HG02938 (cell line): ENCODE results near the gene FGF22.
"Not testable (repeated sequence)": the region's sequence is repeated elsewhere in the genome, so short reads cannot be mapped to it uniquely, and the experiment has no call there.

ENCODE experiments used
- ATAC-seq: cut with Tn5 transposase; IDR thresholded peaks from one replicate; pipeline ENCODE4 v1.9.1; 2021; ENCODE audit warnings: mild to moderate bottlenecking, moderate library complexity; ENCODE audit not compliant: unreplicated experiment

The FGF22 gene

DNA sequence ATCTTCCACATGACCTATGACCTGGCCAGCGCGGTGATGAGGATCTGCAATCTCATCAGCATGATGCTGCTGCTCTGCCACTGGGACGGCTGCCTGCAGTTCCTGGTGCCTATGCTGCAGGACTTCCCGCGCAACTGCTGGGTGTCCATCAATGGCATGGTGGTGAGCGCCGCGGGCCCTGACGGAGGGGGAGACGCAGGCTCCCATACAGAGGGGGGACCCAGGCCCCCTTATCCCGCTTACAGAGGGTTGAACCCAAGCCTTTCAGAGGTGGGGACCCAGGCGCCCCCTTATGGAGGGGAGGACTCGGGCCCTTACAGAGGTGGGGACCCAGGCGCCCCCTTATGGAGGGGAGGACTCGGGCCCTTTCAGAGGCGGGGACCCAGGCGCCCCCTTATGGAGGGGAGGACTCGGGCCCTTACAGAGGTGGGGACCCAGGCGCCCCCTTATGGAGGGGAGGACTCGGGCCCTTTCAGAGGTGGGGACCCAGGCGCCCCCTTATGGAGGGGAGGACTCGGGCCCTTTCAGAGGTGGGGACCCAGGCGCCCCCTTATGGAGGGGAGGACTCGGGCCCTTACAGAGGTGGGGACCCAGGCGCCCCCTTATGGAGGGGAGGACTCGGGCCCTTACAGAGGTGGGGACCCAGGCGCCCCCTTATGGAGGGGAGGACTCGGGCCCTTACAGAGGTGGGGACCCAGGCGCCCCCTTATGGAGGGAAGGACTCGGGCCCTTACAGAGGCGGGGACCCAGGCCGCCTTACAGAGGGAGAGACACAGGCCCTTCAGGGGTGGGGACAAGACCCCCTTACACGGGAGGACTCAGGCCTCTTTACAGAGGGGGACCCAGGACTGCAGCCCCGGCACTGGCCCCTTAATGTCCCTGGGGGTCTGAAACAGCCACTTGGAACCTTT, 34.4 kb upstream of the FGF22 start:
- not testable (repeated sequence) for ATAC-seq

DNA sequence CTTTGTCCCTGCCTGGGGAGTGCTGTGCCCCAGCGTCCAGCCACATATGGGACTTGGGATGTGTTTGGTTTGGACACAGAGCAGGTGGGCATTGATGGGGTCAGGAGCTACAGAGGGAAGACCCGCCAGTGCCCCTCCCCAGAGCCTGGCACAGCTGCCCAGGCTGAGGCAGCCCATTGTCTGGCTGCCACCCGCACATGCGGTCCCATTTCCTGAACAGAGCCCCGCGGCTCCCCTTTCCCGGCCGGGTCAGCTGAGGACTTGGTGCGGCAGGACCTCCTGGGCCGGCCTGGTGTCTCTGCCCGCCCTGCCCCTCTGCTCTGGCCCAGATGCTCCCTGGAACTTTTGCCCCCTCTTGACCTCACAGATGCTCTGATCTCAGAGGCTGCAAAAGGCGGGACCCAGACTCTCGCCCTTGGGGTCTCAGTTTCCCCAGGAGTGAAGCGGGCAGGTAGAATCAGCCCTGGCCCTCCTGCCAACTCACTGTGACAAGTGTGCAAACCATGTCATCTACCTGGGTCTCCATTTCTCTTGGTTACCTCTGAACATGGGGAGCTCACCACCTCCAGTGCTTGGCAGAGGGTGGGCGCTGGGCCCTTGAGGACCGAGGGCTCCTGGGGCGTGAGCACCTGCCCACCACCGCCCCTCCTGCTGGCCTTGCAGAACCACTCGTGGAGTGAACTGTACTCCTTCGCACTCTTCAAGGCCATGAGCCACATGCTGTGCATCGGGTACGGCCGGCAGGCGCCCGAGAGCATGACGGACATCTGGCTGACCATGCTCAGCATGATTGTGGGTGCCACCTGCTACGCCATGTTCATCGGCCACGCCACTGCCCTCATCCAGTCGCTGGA, 32.2 kb upstream of the FGF22 start:
- no peak for ATAC-seq

DNA sequence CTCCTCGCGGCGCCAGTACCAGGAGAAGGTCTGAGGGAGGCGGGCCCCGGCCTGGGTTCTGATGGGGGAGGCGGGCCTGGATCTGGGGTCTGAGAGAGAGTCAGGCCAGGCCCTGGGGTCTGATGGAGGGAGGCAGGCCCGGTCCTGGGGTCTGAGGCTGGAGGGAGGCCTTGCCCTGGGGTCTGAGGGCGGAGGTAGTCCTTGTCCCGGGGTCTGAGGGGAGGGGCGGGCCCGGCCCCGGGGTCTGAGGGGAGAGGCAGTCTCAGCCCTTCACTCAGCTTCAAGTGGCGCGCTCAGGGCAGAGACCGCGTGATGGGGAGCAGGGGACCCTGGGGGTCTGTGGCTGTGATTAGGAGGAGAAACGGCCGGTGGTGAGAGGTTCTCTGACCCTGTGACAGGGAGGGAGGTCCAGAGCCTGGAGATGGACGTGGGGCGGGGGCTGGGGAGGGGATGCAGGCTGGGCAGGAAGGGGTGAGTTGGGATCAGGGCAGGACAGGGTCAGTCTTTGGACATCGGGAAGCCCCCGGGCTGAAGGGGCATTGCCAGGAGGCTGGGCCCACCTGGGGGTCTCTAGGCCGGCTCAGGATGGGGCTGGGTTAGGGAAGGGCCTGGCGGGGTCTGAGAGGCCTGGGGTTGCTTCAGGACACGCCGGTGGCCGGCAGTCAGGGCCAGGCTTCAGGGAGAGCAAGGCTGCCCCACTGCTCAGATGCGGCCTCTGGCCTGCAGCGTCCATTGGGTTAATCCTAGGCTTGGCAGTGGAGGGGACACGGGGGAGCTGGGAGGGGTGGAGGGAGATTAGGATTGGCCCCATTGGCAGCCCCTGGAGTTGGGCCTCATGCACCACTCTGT, 31.3 kb upstream of the FGF22 start:
- no peak for ATAC-seq

DNA sequence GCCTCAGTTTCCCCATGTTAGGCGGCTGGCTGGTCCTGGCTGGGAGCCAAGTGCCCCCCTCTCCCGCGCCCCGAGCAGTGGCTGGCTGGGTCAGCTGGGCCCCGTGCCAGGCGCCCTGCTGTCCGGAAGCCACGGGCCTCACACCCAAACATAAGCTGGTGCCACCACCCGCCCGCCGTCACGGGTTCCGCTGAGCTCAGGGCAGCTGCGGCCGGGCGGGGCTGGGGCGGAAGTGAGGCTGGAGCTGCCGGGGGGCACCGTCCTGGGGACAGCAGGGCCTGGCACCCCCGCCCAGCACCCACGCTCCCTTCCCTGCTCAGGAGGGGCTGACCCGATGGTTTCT, 30.7 kb upstream of the FGF22 start:
- no peak for ATAC-seq

DNA sequence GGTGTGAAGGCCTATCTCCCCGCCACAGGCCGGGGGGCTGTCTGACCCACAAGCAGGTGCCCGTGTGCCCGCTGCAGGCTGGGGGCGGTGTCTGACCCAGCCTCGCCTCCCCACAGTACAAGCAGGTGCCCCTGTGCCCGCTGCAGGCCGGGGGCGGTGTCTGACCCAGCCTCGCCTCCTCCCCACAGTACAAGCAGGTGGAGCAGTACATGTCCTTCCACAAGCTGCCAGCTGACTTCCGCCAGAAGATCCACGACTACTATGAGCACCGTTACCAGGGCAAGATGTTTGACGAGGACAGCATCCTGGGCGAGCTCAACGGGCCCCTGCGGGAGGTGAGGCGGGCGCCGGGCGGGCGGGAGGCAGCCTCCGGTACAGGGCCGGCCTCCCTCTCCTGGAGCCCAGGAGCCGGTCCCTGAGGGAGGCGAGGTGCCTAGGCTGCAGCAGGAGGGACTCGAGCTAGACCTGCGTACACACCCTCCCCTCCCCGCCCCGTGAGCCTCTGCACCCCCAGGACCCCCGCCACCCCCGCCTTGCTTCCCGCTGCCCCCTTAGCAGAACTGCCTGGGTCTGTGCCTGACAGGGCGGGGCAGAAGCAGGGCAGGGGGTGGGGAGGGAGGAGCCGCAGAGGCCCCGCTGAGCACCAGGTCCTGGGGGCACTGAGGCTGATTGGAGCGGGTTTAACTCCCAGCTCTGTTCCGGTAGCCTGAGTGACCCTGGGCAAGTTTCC, 29.4 kb upstream of the FGF22 start:
- no peak for ATAC-seq

DNA sequence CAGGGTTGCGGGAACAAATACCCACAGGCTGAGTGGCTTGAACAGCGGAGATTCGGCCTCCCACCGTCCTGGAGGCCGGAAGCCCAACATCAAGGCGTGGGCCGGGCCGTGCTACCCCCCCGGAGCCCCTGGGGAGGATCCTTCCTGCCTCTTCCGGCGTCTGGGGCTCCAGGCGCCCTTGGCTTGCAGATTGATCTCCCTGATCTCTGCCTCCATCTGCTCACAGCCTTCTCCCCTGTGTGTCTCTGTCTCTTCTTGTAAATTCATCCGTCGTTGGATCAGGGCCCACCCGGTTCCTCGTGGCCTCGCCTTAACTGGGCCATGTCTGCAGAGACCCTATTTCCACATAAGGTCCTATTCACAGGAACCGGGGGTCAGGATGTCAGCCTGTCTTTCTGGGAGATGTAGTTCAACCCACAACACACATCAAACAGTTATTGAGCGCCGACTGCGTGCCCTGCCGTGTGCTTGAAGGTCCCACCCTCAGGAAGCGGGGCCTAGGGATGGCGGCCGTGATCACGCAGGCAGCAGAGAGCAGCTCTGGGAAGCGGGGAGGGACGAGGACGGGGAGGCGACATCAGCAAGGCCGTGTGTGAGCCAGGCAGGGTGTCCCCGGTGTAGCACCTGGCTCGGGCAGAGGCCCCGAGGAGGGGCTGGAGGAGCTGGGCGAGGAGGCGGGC, 28.7 kb upstream of the FGF22 start:
- ATAC-seq = no peak

DNA sequence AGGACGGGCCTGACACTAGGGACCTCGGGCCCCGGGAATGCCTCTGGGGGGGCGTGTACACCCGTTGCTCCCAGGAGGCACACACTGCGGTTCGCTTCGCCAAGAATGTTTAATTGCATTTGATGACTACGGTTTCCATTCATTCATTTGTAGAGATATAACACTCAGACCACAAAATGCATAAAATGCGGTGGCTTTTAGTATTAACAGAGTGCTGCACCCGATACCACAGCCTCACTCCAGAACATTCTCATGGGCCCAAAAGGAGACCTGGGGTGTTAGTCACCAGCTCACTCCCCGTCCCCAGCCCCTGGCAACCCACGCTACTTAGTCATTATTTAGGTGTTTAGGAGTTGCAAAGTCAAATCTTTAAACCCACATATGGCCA, 28.2 kb upstream of the FGF22 start:
- ATAC-seq = no peak

DNA sequence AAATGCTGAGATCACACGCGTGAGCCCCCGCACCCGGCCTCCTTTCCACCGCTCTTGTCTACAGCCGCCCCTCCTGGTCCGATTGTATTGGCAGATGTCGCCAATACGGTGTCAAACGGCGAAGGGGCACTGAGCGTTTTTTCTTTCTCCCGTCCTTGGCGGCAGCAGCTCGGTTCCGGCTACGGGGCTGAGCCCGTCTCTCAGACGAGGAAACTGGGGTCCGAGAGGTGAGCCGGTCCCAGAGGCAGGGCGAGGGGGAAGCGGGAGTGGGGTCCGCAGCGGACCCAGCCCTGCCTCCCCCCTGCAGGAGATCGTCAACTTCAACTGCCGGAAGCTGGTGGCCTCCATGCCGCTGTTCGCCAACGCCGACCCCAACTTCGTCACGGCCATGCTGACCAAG, 26.7 kb upstream of the FGF22 start:
- ATAC-seq = no peak

DNA sequence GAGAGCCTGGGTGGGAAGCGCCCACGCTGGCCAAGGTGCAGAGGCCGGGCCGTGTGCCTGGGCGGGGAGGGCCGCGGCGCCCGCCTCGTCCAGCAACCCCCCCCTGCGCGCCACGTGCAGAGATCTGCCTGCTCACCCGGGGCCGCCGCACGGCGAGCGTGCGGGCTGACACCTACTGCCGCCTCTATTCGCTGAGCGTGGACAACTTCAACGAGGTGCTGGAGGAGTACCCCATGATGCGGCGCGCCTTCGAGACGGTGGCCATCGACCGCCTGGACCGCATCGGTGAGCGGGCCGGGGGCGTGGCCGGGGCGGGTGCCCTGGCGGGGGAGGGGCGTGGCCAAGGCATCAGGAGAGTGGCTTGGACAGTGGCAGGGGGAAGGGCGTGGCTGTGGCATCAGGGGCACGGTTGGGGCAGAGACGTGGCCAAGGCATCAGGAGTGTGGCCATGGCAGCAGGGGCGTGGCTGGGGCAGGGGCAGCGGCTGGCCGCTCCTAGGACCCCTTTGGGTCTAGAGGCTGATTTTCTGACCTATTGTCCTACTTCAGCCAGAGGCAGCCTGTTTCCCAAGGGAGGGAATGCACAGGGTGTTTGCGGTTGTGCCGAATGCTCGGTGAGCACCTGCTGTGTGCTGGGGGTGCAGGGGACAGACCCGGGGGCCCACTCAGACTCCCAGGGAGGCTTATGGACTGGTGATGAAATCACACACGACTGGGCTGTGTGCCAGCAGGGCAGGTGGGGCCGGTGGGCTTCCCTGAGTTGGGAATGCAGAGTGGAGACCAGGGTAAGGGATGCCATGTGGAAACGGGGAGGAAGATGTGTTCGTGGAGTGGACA, 25.7 kb upstream of the FGF22 start:
- no peak for ATAC-seq

DNA sequence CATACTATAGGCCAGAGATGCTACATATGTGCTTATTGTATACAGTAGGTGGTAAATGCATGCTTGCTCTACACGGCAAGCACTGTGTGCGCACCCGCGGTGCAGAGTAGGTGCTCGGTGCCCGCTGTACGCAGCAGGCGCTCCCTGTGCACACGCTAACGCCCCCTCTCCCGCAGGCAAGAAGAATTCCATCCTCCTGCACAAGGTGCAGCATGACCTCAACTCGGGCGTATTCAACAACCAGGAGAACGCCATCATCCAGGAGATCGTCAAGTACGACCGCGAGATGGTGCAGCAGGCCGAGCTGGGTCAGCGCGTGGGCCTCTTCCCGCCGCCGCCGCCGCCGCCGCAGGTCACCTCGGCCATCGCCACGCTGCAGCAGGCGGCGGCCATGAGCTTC, 24.1 kb upstream of the FGF22 start:
- ATAC-seq = no peak

DNA sequence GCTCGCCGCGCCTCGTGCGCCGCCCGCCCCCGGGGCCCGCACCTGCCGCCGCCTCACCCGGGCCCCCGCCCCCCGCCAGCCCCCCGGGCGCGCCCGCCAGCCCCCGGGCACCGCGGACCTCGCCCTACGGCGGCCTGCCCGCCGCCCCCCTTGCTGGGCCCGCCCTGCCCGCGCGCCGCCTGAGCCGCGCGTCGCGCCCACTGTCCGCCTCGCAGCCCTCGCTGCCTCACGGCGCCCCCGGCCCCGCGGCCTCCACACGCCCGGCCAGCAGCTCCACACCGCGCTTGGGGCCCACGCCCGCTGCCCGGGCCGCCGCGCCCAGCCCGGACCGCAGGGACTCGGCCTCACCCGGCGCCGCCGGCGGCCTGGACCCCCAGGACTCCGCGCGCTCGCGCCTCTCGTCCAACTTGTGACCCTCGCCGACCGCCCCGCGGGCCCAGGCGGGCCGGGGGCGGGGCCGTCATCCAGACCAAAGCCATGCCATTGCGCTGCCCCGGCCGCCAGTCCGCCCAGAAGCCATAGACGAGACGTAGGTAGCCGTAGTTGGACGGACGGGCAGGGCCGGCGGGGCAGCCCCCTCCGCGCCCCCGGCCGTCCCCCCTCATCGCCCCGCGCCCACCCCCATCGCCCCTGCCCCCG, 23.5 kb upstream of the FGF22 start:
- no peak for ATAC-seq

DNA sequence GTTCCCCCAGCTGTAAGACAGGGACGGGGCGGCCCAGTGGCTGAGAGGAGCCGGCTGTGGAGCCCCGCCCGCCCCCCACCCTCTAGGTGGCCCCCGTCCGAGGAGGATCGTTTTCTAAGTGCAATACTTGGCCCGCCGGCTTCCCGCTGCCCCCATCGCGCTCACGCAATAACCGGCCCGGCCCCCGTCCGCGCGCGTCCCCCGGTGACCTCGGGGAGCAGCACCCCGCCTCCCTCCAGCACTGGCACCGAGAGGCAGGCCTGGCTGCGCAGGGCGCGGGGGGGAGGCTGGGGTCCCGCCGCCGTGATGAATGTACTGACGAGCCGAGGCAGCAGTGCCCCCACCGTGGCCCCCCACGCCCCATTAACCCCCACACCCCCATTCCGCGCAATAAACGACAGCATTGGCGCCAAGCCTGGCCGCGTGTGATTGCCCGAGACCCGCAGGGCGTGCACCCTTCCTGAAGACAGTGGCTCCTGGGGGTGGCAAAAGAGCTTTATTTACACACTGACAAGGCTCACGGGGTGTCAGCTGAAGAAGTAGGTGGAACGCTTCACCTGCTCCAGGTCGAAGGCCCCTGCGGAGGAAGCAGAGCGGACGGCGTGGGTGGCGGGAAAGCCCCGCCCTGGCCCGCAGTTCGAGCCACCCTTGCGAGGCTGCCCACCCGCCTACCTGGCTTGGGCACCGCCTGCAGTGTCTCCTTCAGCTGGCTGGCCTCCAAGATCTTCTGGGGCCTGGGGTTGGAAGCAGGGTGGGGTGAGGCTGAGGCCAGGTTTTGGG, 22.7 kb upstream of the FGF22 start:
- ATAC-seq = no peak

DNA sequence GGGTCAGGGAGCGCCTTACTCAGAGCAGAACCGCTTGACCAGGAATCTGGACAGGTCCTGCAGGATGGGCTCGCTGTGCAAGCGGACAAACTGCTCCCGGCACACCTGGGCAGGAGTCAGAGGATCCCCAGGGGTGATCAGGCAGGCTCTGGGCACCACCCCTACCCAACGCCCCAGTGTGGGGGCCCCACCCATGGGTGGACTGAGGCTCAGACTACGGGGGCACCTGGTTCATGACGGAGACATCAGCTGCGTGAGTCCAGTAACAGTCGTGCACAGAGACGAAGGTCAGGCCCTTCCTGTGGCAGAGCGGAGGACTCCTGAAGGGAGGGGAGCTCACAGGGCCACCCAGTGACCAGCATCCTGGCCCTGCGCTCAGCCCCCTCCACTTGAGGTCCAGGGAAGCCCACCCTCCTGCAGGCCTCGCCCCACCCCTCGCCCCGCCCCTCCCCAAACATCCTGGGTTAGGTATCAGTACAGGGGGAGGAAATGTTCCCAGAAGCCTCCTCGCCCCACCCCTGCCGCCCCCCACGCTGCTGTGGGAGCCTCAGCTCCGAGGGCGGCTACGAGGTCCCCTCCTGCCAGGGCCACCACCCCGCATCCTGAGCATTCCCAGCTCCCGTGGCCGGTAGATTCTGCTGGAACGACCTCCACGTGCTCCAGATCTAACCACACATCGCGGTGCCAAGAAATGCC, 22.0 kb upstream of the FGF22 start:
- no peak for ATAC-seq

DNA sequence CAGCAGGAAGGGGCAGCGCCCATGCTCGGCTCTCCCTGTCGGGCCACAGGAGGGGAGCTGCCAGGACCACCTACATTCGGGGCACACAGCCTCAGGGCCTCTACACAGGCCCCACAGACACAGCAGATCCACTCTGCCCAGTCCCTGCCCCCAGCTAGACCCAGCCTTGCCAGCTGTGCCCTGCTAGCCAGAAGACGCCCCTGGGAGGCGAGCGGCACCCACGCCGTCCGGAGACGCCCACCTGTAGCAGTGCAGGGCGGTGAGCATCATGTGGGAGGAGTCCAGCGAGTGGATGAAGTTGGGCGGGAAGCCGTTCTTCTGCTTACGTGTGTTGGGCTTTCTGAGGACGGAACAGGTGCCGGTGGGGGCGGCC, 21.4 kb upstream of the FGF22 start:
- no peak for ATAC-seq

DNA sequence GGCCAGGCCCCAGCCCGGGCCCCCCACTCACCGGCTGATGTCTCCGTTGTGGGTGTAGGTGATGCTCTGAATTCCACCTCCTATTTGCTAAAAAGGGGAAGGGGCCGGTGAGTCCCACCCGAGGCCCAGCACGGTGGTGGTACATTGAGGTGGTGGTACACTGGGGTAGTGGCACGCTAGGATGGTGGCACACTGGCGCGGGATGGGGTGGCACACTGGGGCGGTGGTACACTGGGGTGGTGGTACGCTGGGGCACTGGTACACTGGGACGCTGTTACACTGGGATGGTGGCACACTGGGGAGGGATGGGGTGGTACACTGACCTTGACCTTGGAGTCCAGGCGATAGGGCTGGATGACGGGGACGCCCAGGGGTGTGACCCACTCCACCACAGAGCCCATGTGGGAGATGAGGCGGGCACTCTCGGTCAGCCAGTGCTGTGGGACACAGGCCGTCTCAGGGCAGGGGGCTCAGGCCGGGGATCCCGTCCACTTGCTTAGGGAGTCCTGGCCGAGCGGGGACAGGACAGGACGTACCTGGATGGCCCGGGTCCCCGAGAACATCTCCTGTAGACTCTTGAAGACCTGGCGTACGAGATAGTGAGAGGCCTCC, 20.9 kb upstream of the FGF22 start:
- ATAC-seq = no peak

DNA sequence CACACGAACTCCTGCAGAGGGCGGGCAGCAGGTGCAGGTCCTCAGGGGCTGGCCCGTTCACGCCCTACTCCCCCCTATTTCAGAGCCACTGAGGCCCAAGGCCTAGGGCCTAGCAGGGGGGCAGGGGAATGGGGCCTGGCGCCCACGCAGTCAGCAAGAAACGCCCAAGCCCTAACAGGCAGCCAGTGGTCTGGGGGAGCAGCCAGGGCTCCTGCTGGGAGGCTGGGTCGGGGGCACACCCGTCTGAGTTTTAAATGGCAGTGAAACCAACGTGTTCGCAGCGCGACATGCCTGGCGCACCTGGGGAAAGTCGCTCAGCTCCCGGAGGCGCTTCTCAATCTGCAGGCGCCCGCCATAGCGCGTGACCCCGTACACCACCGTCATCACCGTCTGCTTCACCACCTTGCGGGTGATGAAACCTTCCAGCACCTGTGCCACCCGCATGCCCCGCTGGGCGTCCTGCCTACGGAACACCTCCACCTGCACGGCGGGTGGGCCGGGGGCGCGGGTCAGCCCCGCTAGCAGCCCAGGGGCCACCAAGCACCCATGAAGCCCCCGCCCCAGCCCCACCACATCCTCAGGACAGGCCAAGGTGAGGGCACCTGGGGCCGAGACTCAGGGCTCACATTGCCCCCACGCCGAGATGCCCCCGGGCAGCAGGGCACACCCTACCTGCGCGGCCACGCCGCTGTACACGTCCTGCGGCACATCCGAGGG, 20.2 kb upstream of the FGF22 start:
- ATAC-seq = no peak
